DOHH2 (cell line): ENCODE results near the gene PELI2.
A peak's percentile ranks its signal among the peaks of the same experiment; 100 is the strongest.

Experiments
- H3F3A ChIP-seq: fragments of 200-600 bp; sonication (generic), shearing (Covaris generic); 2 replicates; pipeline ENCODE4 v1.6.0; 2016; ENCODE audit warnings: antibody characterized with exemption, mild to moderate bottlenecking; ENCODE audit not compliant: control insufficient read depth, insufficient read depth
- H3K27ac ChIP-seq: fragments of 200-600 bp; sonication (generic); 2 replicates; pipeline ENCODE4 v1.5.1; 2014; ENCODE audit warnings: low read depth, mild to moderate bottlenecking, low read length, moderate library complexity
- H3K27me3 ChIP-seq: fragments of 200-600 bp; sonication (generic); 2 replicates; pipeline ENCODE4 v1.6.1; 2014; ENCODE audit warnings: mild to moderate bottlenecking, low read length, mixed read lengths; ENCODE audit not compliant: control insufficient read depth
- H3K36me3 ChIP-seq: fragments of 200-600 bp; sonication (generic); 2 replicates; pipeline ENCODE4 v1.6.1; 2014; ENCODE audit warnings: mild to moderate bottlenecking, low read length, moderate library complexity, mixed read lengths; ENCODE audit not compliant: control insufficient read depth
- H3K4me1 ChIP-seq: fragments of 200-600 bp; sonication (generic); 2 replicates; pipeline ENCODE4 v1.6.1; 2014; ENCODE audit warnings: mild to moderate bottlenecking, low read length, mixed read lengths; ENCODE audit not compliant: control insufficient read depth
- H3K4me2 ChIP-seq: fragments of 200-600 bp; sonication (generic); 2 replicates; pipeline ENCODE4 v1.6.0; 2014; ENCODE audit warnings: mild to moderate bottlenecking, low read length, moderate library complexity
- H3K4me3 ChIP-seq: fragments of 200-600 bp; sonication (generic); 2 replicates; pipeline ENCODE4 v1.5.1; 2014; ENCODE audit warnings: mild to moderate bottlenecking, low read length, mixed read lengths
- H3K79me2 ChIP-seq: fragments of 200-600 bp; sonication (generic); 2 replicates; pipeline ENCODE4 v1.6.1; 2014; ENCODE audit warnings: mild to moderate bottlenecking, low read length, mixed read lengths; ENCODE audit not compliant: control insufficient read depth
- H3K9me2 ChIP-seq: fragments of 200-600 bp; sonication (generic); replicated peaks from 2 replicates; pipeline ENCODE4 v1.6.1; 2014; ENCODE audit warnings: mild to moderate bottlenecking, low read length, mixed read lengths; ENCODE audit not compliant: control insufficient read depth
- H3K9me3 ChIP-seq: fragments of 200-600 bp; sonication (generic); 2 replicates; pipeline ENCODE4 v1.6.1; 2014; ENCODE audit warnings: antibody characterized with exemption, low read length, mixed read lengths; ENCODE audit not compliant: control insufficient read depth, insufficient read depth
- H4K20me1 ChIP-seq: fragments of 200-600 bp; sonication (generic); 2 replicates; pipeline ENCODE4 v1.6.0; 2014; ENCODE audit warnings: low read depth, mild to moderate bottlenecking, antibody characterized with exemption, low read length, moderate library complexity; ENCODE audit not compliant: control insufficient read depth, insufficient read depth
- CTCF ChIP-seq: fragments of 200-600 bp; sonication (generic); IDR thresholded peaks from one replicate; pipeline ENCODE4 v1.5.1; 2014; ENCODE audit warnings: antibody characterized with exemption, mild to moderate bottlenecking, low read depth, low read length; ENCODE audit not compliant: poor library complexity, severe bottlenecking
- EZH2phosphoT487 ChIP-seq: fragments of 200-600 bp; sonication (generic); IDR thresholded peaks from 2 replicates; pipeline ENCODE4 v1.6.1; 2017; ENCODE audit warnings: borderline replicate concordance, mild to moderate bottlenecking, antibody characterized with exemption, low read length, moderate library complexity, mixed read lengths

Gene PELI2, protein sequence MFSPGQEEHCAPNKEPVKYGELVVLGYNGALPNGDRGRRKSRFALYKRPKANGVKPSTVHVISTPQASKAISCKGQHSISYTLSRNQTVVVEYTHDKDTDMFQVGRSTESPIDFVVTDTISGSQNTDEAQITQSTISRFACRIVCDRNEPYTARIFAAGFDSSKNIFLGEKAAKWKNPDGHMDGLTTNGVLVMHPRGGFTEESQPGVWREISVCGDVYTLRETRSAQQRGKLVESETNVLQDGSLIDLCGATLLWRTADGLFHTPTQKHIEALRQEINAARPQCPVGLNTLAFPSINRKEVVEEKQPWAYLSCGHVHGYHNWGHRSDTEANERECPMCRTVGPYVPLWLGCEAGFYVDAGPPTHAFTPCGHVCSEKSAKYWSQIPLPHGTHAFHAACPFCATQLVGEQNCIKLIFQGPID

GRCh38 chr14:56117765-56118610 is at the start of gene PELI2:
PELI2 (plus strand) TSS chr14:56118411; CDS start chr14:56118661, 250 bp downstream.
- Histone ChIP-seq H3K79me2 (no peaks in the 10 kb centered on the region), H3K36me3 (no peaks in the 10 kb centered on the region), H3K4me1 (peaks cover 18% of the 10 kb centered on the region), H3K9me2 (no peaks in the 10 kb centered on the region), H3K9me3 (no peaks in the 10 kb centered on the region), H3K27me3 (peaks cover 55% of the 10 kb centered on the region), H4K20me1 (no peaks in the 10 kb centered on the region), H3K27ac (no peak within 1 kb of the TSS), H3F3A (no peaks in the 10 kb centered on the region), H3K4me2 (peak within 1 kb of the TSS; percentile 76), H3K4me3 (peak within 1 kb of the TSS; percentile 73)
- TF ChIP-seq CTCF (no peak), EZH2phosphoT487 (no peak)

DNA sequence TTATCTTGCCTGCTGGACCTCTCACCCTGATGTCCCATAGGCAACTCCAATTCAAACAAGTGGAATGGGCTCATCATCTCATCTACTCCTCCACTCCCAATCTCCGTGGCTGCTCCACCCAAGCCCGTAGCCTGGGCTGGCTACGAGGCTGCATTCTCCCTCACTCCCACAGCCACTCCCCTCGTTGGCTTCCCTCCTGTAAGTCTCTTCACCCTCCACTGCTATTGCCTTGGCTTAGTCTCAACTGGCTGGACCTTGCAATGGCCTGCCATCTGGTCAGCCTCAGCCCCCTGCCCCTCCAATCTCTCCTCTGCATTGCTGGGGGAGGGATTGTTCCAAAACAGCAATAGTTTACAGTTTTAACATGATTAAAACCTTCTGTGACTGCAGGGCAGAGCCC is 44.4 kb upstream of the PELI2 start:
- Histone ChIP-seq H3F3A (no peaks in the 10 kb centered on the region), H4K20me1 (no peaks in the 10 kb centered on the region), H3K27ac (no peak overlapping the region), H3K4me1 (no peaks in the 10 kb centered on the region), H3K36me3 (no peaks in the 10 kb centered on the region), H3K27me3 (no peaks in the 10 kb centered on the region), H3K9me2 (no peaks in the 10 kb centered on the region), H3K79me2 (no peaks in the 10 kb centered on the region), H3K9me3 (no peaks in the 10 kb centered on the region), H3K4me2 (no peak overlapping the region), H3K4me3 (no peak overlapping the region)
- TF ChIP-seq EZH2phosphoT487 (no peak), CTCF (no peak)

- Histone ChIP-seq H3K9me2 (no peaks in the 10 kb centered on the region), H3K27me3 (no peaks in the 10 kb centered on the region), H4K20me1 (no peaks in the 10 kb centered on the region), H3K9me3 (no peaks in the 10 kb centered on the region), H3F3A (no peaks in the 10 kb centered on the region), H3K36me3 (no peaks in the 10 kb centered on the region), H3K4me3 (no peak overlapping the region), H3K27ac (no peak overlapping the region), H3K4me2 (no peak overlapping the region), H3K4me1 (no peaks in the 10 kb centered on the region), H3K79me2 (no peaks in the 10 kb centered on the region)
- TF ChIP-seq CTCF (no peak), EZH2phosphoT487 (no peak)
Measured at GRCh38 chr14:56075301-56075700, 42.9 kb upstream of the PELI2 start.
